Dedifferentiated amniotic fluid mesenchymal stem cell (primary cell): Measurements from ENCODE around the gene ZNF479.
"Not testable (repeated sequence)": the region's sequence is repeated elsewhere in the genome, so short reads cannot be mapped to it uniquely, and the experiment has no call there.

Source experiments
- DNase-seq: peaks from one replicate; pipeline ENCODE4 v3.0.0-alpha.2; 2016; ENCODE audit errors: extremely low spot score

The ZNF479 gene

GRCh38 chr7:57132336-57132735 is at the start of gene ZNF479:
Gene ZNF479 (minus strand): TSS chr7:57132436. CDS start chr7:57132324, 112 bp downstream.
- DNase-seq, result not testable (repeated sequence)

DNA sequence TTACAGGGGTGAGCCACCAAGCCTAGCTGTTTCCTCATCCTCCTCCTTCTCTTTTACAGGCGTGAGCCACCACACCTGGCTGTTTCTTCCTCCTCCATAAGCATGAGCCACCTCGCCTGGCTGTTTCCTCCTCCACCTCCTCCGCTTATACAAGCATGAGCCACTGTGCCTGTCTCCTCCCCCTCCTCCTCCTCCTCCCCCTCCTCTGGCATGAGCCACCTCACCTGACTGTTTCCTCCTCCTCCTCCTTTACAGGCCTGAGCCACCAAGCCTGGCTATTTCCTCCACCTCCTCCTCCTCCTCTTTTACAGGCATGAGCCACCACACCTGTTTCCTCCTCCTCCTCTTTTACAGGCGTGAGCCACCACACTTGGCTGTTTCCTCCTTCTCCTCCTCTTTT is 49.8 kb upstream of the ZNF479 start:
- DNase-seq, result no peak

- no peak for DNase-seq
Measured at GRCh38 chr7:57181281-57181680, 49.0 kb upstream of the ZNF479 start.

GRCh38 chr7:57179776-57180415 is 47.7 kb upstream of the ZNF479 start:
- DNase-seq, result no peak

GRCh38 chr7:57178768-57179139 is 46.5 kb upstream of the ZNF479 start:
- no peak for DNase-seq

DNA sequence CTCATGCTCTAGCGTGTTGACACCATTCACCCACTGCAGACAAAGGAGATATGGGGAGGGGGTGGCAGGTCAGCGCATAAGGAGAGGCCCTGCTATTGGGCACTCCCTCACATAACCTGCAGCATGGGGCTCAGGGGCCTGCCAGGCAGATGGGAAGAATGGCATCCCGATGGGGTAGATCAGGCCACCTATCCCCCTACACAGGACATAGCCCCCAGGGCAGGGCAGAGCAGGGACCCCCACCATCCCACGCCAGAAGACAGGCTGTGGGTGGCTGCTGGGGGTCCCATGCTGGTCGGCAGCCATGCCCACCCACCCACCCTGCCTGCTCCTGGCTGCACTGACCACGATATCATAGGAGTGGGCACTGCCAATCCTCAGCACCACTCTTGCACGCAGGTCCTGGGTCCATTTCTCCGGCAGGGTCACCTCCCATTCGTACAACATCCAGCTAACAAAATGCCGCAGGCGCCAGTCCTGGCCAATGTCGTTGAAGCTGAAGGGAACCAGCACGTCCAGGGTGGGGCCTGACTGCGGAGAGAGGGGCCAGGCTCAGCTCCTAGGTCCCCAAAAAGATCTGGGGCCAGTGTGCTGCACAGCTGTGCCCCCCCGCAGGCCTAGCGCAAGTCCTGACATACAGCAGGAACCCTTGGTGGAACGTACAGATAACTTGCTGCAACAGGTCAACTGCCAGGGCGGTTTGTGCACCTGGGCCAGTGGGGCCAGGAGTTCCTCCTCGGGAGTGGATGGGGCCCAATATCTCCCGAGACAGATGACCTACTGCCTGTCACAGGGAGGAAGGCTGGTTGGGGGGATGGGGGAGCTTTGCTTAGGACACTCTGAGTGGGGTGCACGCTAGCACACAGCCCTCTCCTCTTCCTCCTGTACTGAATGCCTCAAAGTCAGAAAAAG is 45.9 kb upstream of the ZNF479 start:
- DNase-seq, result no peak

GRCh38 chr7:57176928-57177635 is 44.8 kb upstream of the ZNF479 start:
- no peak for DNase-seq

- DNase-seq, result no peak
Measured at GRCh38 chr7:57165285-57165899, 33.2 kb upstream of the ZNF479 start.

DNA sequence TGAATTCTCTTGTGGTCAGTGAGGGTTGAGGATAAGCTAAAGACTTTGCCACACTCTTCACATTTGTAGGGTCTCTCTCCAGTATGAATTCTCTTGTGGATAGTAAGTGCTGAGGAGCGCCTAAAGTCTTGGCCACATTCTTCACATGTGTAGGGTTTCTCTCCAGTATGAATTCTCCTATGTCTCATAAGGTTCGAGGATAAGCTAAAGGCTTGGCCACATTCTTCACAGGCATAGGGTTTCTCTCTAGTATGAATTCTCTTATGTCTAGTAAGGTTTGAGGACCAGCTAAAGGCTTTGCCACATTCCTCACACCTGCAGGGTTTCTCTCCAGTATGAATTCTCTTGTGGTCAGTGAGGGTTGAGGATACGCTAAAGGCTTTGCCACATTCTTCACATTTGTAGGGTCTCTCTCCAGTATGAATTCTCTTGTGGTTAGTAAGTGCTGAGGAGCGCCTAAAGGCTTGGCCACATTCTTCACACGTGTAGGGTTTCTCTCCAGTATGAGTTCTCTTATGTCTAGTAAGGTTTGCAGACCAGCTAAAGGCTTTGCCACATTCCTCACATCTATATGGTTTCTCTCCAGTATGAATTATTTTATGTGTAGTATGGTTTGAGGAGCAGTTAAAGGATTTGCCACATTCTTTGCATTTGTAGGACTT is 12.0 kb downstream of the ZNF479 start:
- not testable (repeated sequence) for DNase-seq
